MM.1S (cell line): ENCODE results near the gene AGAP2.

ENCODE experiments used
- DNase-seq: peaks from one replicate; pipeline ENCODE4 v3.0.0-alpha.2; 2015
- H2AFZ ChIP-seq: fragments of 300-600 bp; sonication (generic); 2 replicates; pipeline ENCODE4 v1.6.0; 2016; ENCODE audit warnings: antibody characterized with exemption, low read length
- H3F3A ChIP-seq: fragments of 300-600 bp; sonication (generic); 2 replicates; pipeline ENCODE4 v1.6.1; 2016; ENCODE audit warnings: mild to moderate bottlenecking, antibody characterized with exemption, low read length, moderate library complexity, mixed read lengths; ENCODE audit not compliant: insufficient read depth
- H3K27ac ChIP-seq: fragments of 300-600 bp; sonication (generic); 2 replicates; pipeline ENCODE4 v1.5.1; 2016; ENCODE audit warnings: mild to moderate bottlenecking, low read length
- H3K27me3 ChIP-seq: fragments of 300-600 bp; sonication (generic); replicated peaks from 2 replicates; pipeline ENCODE4 v1.6.0; 2016; ENCODE audit warnings: low read length; ENCODE audit not compliant: insufficient read depth
- H3K36me3 ChIP-seq: fragments of 300-600 bp; sonication (generic); replicated peaks from 2 replicates; pipeline ENCODE4 v1.6.1; 2016; ENCODE audit warnings: mild to moderate bottlenecking, low read length, mixed read lengths; ENCODE audit not compliant: insufficient read depth
- H3K4me1 ChIP-seq: fragments of 300-600 bp; sonication (generic); 2 replicates; pipeline ENCODE4 v1.6.1; 2016; ENCODE audit warnings: low read length, mixed read lengths
- H3K4me2 ChIP-seq: fragments of 300-600 bp; sonication (generic); 2 replicates; pipeline ENCODE4 v1.6.0; 2016; ENCODE audit warnings: low read depth, low read length
- H3K4me3 ChIP-seq: fragments of 300-600 bp; sonication (generic); 2 replicates; pipeline ENCODE4 v1.5.1; 2016; ENCODE audit warnings: low read length, mixed read lengths
- H3K79me2 ChIP-seq: fragments of 300-600 bp; sonication (generic); 2 replicates; pipeline ENCODE4 v1.6.1; 2016; ENCODE audit warnings: mixed run types, low read length, mixed read lengths
- H3K9ac ChIP-seq: fragments of 300-600 bp; sonication (generic); 2 replicates; pipeline ENCODE4 v1.6.1; 2016; ENCODE audit warnings: low read length, mixed read lengths
- H3K9me2 ChIP-seq: fragments of 300-600 bp; sonication (generic); replicated peaks from 2 replicates; pipeline ENCODE4 v1.6.1; 2016; ENCODE audit warnings: mild to moderate bottlenecking, low read length, mixed read lengths; ENCODE audit not compliant: insufficient read depth
- H3K9me3 ChIP-seq: fragments of 300-600 bp; sonication (generic); replicated peaks from 2 replicates; pipeline ENCODE4 v1.6.1; 2016; ENCODE audit warnings: mild to moderate bottlenecking, low read length, mixed read lengths; ENCODE audit not compliant: insufficient read depth
- H4K20me1 ChIP-seq: fragments of 300-600 bp; sonication (generic); 2 replicates; pipeline ENCODE4 v1.6.1; 2016; ENCODE audit warnings: mild to moderate bottlenecking, low read length, moderate library complexity, mixed read lengths; ENCODE audit not compliant: insufficient read depth
- EZH2 ChIP-seq: fragments of 300-600 bp; sonication (generic); optimal IDR thresholded peaks from 2 replicates; pipeline ENCODE3; 2017; ENCODE audit warnings: low read depth, mild to moderate bottlenecking, antibody characterized with exemption, low read length, mixed read lengths
- EZH2phosphoT487 ChIP-seq: fragments of 300-600 bp; sonication (generic); IDR thresholded peaks from 2 replicates; pipeline ENCODE4 v1.6.1; 2018; ENCODE audit warnings: antibody characterized with exemption, low read length
- TF ChIP-seq, protein P1 (sequence below): fragments of 300-600 bp; sonication (generic); IDR thresholded peaks from 2 replicates; pipeline ENCODE4 v1.5.1; 2016; ENCODE audit warnings: antibody characterized with exemption, low read length, mixed read lengths

Gene AGAP2

DNA sequence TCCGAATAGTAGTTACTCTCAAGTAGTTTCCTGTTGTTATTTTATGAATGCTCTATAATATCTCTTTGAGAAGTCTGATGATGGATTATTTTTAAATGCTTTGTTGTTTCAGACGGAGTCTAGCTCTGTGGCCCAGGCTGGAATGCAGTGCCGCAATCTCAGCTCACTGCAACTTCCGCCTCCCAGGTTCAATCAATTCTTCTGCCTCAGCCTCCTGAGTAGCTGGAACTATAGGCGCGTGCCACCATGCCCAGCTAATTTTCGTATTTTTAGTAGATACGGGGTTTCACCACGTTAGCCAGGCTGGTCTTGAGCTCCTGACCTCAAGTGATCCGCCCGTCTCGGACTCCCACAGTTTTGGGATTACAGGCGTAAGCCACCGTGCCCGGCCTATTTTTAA lies 46.0 kb downstream of the AGAP2 start:
- no peak for DNase-seq
- Histone ChIP-seq H3K4me1 (peaks cover 8% of the 10 kb centered on the region; the same call in 1 of the 2 replicates), H2AFZ (no peak overlapping the region), H3K79me2 (peaks cover 23% of the 10 kb centered on the region), H3K4me2 (no peak overlapping the region), H3K4me3 (no peak overlapping the region), H3K27me3 (no peaks in the 10 kb centered on the region), H4K20me1 (no peaks in the 10 kb centered on the region), H3F3A (no peaks in the 10 kb centered on the region), H3K9ac (no peak overlapping the region), H3K9me3 (no peaks in the 10 kb centered on the region), H3K27ac (no peak overlapping the region), H3K9me2 (no peaks in the 10 kb centered on the region), H3K36me3 (peaks cover 8% of the 10 kb centered on the region; the same call in 1 of the 2 replicates)
- TF ChIP-seq EZH2phosphoT487 (no peak), EZH2 (no peak)
- TF ChIP-seq, protein P1, sequence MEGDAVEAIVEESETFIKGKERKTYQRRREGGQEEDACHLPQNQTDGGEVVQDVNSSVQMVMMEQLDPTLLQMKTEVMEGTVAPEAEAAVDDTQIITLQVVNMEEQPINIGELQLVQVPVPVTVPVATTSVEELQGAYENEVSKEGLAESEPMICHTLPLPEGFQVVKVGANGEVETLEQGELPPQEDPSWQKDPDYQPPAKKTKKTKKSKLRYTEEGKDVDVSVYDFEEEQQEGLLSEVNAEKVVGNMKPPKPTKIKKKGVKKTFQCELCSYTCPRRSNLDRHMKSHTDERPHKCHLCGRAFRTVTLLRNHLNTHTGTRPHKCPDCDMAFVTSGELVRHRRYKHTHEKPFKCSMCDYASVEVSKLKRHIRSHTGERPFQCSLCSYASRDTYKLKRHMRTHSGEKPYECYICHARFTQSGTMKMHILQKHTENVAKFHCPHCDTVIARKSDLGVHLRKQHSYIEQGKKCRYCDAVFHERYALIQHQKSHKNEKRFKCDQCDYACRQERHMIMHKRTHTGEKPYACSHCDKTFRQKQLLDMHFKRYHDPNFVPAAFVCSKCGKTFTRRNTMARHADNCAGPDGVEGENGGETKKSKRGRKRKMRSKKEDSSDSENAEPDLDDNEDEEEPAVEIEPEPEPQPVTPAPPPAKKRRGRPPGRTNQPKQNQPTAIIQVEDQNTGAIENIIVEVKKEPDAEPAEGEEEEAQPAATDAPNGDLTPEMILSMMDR = no peak

DNA sequence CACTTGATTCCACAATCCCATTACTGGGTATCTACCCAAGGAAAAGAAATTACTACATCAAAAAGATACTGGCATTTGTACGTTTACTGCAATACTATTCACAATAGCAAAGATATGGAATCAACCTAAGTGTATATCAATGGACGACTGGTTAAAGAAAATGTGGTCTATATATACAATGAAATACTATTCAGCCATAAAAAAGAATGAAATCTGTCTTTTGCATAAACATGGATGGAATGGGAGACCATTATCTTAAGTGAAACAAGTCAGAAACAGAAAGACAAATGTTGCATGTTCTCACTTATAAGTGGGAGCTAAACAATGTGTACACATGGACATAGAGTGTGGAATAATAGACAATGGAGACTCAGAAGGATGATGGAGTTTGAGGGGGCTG lies 49.6 kb downstream of the AGAP2 start:
- H3K9ac ChIP-seq = no peak overlapping the region
- TF ChIP-seq, protein P1 = no peak
- TF ChIP-seq EZH2phosphoT487 (no peak), EZH2 (no peak)
- no peaks in the 10 kb centered on the region for H3F3A ChIP-seq
- no peak overlapping the region for H3K27ac ChIP-seq
- H3K4me2 ChIP-seq = no peak overlapping the region
- no peak overlapping the region for H2AFZ ChIP-seq
- H3K9me2 ChIP-seq = no peaks in the 10 kb centered on the region
- DNase-seq = no peak
- no peaks in the 10 kb centered on the region for H3K27me3 ChIP-seq
- no peak overlapping the region for H3K4me3 ChIP-seq
- H4K20me1 ChIP-seq = no peaks in the 10 kb centered on the region
- H3K79me2 ChIP-seq = no peaks in the 10 kb centered on the region
- H3K36me3 ChIP-seq = no peaks in the 10 kb centered on the region
- no peaks in the 10 kb centered on the region for H3K4me1 ChIP-seq
- H3K9me3 ChIP-seq = no peaks in the 10 kb centered on the region

DNA sequence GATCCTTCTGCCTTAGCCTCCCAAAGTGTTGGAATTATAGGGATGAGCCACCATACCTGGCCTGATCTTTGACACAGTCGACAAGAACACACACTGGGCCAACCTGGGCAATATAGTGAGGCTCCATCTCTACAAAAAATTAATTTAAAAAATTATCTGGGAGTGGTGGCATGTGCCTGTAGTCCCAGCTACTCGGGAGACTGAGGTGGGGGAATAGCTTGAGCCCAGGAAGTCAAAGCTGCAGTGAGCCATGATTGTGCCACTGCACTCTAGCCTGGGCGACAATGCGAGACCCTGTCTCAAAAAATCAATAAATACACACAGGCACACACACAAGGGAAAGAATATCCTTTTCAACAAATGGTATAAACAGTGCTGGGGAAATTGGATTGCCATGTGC lies 50.7 kb downstream of the AGAP2 start:
- H3K9ac ChIP-seq = no peak overlapping the region
- no peaks in the 10 kb centered on the region for H3F3A ChIP-seq
- H3K9me2 ChIP-seq = no peaks in the 10 kb centered on the region
- no peaks in the 10 kb centered on the region for H3K36me3 ChIP-seq
- no peak overlapping the region for H3K4me2 ChIP-seq
- no peaks in the 10 kb centered on the region for H3K27me3 ChIP-seq
- no peaks in the 10 kb centered on the region for H3K79me2 ChIP-seq
- TF ChIP-seq EZH2 = no peak
- TF ChIP-seq, protein P1 = no peak
- TF ChIP-seq EZH2phosphoT487 = no peak
- no peaks in the 10 kb centered on the region for H3K9me3 ChIP-seq
- no peak overlapping the region for H3K27ac ChIP-seq
- H2AFZ ChIP-seq = no peak overlapping the region
- no peak overlapping the region for H3K4me3 ChIP-seq
- H4K20me1 ChIP-seq = no peaks in the 10 kb centered on the region
- no peaks in the 10 kb centered on the region for H3K4me1 ChIP-seq
- no peak for DNase-seq
